ENCODE data around the gene CFAP206.

CFAP206 gene

GRCh38 chr6:87407901-87408720 lies at the start of gene CFAP206:
Gene CFAP206 (plus strand): TSS chr6:87407972. CDS start chr6:87409840, 1,868 bp downstream.
- peak; percentile 43 to 56 for DNase-seq (ENCODE audit: low read depth in 2 of 2)

GRCh38 chr6:87364602-87365252 lies 43.0 kb upstream of the CFAP206 start:
- DNase-seq (ENCODE audit: low read depth in 2 of 2), result no peak

- DNase-seq (ENCODE audit: low read depth in 2 of 2), result no peak
Measured at GRCh38 chr6:87366072-87366827, 41.5 kb upstream of the CFAP206 start.

- DNase-seq (ENCODE audit: low read depth in 2 of 2), result no peak
Measured at GRCh38 chr6:87366899-87367298, 40.9 kb upstream of the CFAP206 start.

GRCh38 chr6:87373377-87373776 lies 34.4 kb upstream of the CFAP206 start:
- no peak for DNase-seq (ENCODE audit: low read depth in 2 of 2)

GRCh38 chr6:87375315-87375714 lies 32.5 kb upstream of the CFAP206 start:
- no peak for DNase-seq (ENCODE audit: low read depth in 2 of 2)

- no peak for DNase-seq (ENCODE audit: low read depth in 2 of 2)
Measured at GRCh38 chr6:87376643-87377042, 31.1 kb upstream of the CFAP206 start.

GRCh38 chr6:87378947-87379346 lies 28.8 kb upstream of the CFAP206 start:
- DNase-seq (ENCODE audit: low read depth in 2 of 2), result no peak

GRCh38 chr6:87382861-87383260 lies 24.9 kb upstream of the CFAP206 start:
- no peak for DNase-seq (ENCODE audit: low read depth in 2 of 2)

GRCh38 chr6:87384038-87384437 lies 23.7 kb upstream of the CFAP206 start:
- DNase-seq (ENCODE audit: low read depth in 2 of 2), result no peak

- DNase-seq (ENCODE audit: low read depth in 2 of 2), result no peak
Measured at GRCh38 chr6:87384449-87384848, 23.3 kb upstream of the CFAP206 start.

GRCh38 chr6:87391334-87391733 lies 16.4 kb upstream of the CFAP206 start:
- no peak for DNase-seq (ENCODE audit: low read depth in 2 of 2)

- no peak for DNase-seq (ENCODE audit: low read depth in 2 of 2)
Measured at GRCh38 chr6:87393026-87393622, 14.6 kb upstream of the CFAP206 start.

- no peak for DNase-seq (ENCODE audit: low read depth in 2 of 2)
Measured at GRCh38 chr6:87395431-87395830, 12.3 kb upstream of the CFAP206 start.

GRCh38 chr6:87396595-87397392 lies 11.0 kb upstream of the CFAP206 start:
- DNase-seq (ENCODE audit: low read depth in 2 of 2), result no peak

- DNase-seq (ENCODE audit: low read depth in 2 of 2), result no peak
Measured at GRCh38 chr6:87397656-87398055, 10.1 kb upstream of the CFAP206 start.

GRCh38 chr6:87401832-87402231 lies 5.9 kb upstream of the CFAP206 start:
- DNase-seq (ENCODE audit: low read depth in 2 of 2), result no peak

- DNase-seq (ENCODE audit: low read depth in 2 of 2), result no peak
Measured at GRCh38 chr6:87407561-87407900, 241 bp upstream of the CFAP206 start.

- DNase-seq (ENCODE audit: low read depth in 2 of 2), result no peak
Measured at GRCh38 chr6:87408721-87409155, 966 bp downstream of the CFAP206 start.

GRCh38 chr6:87419266-87419665 lies 11.5 kb downstream of the CFAP206 start:
- DNase-seq (ENCODE audit: low read depth in 2 of 2), result no peak

- DNase-seq (ENCODE audit: low read depth in 2 of 2), result no peak
Measured at GRCh38 chr6:87420360-87420759, 12.6 kb downstream of the CFAP206 start.

Measured in stimulated activated CD8-positive, alpha-beta memory T cell treated with anti-CD3 and anti-CD28 coated beads, Interleukin-7, amount 100 ng/mL, for 1 hour (primary cell).